ENCODE results near the gene TOM1L2.
"Not testable (repeated sequence)": the region's sequence is repeated elsewhere in the genome, so short reads cannot be mapped to it uniquely, and the experiment has no call there.

Gene TOM1L2

DNA sequence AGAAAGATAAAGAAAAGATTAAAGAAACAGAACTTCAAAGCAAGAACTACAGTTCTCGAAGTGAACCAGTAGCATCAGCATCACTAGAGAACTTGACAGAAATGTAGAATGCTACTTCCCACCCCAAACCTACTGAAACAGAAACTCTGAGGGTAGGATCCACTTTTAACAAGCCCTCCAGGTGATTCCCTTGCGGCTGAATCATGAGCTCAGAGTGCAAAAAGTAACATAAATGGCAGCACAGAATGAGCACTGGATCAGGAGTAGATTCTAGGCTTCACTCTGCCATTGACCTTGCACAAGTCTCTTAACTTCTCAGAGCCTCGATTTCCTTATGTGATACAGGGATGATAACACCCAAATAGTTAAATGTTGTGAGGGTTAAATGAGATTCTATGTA is 5.8 kb downstream of the TOM1L2 start:
- DNase-seq = no peak

DNA sequence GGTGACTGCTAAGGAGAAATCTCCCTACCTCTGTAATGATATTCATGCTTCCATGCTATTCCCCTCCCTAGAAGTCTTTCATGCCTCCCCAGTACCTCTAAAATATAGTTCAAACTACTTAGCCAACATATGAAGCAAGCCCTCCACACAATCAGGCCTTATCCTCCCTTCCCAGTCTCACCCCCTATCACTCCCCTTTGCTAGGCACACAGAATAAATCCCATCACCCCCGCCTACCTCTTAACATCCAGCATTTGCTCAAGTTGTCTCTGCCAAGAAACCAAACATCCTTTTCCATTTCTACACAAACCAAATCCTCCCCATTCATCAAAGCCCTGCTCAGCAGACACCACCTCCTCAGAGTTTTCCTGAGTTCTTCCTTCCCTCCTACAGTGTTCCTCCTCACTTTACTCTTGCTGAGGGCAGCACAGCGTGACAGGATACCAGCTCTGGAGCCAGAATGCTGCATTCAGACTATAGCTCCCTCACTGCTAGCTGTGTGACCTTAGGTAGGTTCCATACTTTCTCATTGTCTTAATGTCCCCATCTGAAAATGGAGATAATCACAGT is 7.0 kb downstream of the TOM1L2 start:
- DNase-seq = no peak

DNA sequence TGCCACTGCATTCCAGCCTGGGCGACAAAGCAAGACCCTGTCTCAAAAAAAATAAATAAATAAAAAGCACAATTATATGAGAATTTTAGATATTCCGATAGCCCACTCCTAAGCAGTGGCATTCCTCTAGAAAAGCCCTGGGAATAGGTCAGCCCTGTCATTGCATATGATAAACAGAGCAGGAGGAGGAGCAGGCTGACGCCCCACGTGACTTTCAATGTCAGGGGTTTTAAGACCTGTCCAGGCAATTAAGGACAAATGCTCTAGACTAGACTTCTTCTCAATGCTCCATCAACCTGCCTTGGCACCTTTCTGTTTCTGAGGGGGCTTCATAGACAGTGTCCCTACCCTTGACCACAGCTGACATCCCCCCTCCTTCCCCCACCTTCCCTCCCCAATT is 7.5 kb downstream of the TOM1L2 start:
- no peak for DNase-seq

DNA sequence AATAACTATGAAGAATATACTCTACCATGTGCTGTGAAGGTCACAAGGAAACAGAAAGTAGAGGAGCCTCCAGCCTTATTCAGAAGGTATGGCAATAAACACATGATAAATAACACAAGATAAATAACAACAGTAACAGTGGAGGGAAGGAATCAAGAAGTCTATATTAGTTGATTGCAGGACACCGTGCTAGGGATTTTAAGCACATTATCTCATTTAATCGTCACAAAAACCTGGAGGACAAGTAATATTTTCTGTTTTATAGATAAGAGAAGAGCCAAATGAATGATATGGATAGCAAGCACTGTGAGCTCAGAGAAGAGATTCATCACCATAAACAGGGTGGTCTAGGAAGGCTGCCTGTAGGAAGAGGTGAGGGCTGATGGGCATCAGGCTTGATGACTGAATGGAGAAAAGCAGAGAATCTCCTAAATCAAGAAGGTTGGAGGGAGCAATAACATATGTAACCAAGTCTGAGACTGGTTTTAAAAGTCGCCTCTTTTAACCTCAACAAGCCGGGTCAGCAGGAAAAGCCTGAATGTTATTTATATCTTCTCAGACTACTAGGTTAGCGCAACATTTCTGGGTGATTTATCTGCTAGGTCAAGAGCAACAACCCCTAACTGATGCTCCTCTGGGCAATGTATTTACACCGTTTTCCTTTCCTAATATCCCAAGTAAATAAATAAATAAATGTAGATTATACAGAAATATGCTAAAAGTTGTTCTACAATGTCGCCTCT is 8.3 kb downstream of the TOM1L2 start:
- no peak for DNase-seq

DNA sequence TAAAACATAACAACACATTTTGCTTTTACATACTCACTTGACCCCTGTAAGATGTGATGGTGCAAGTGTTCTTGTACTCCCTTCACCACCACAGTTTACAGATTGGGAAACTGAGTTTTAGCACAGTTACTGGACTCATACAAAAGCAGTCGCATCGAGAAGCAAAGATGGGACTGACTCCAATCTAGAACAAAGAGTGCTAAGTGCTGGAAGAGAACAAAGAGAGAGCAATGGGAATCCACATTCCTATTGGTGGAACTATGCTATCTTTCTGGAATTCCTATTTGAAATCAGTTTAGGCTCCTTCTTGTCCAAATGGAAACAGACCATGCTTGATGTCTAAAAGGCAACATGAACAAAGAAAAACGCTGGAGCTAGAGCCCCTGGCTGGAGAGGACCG is 9.1 kb downstream of the TOM1L2 start:
- DNase-seq = no peak

DNA sequence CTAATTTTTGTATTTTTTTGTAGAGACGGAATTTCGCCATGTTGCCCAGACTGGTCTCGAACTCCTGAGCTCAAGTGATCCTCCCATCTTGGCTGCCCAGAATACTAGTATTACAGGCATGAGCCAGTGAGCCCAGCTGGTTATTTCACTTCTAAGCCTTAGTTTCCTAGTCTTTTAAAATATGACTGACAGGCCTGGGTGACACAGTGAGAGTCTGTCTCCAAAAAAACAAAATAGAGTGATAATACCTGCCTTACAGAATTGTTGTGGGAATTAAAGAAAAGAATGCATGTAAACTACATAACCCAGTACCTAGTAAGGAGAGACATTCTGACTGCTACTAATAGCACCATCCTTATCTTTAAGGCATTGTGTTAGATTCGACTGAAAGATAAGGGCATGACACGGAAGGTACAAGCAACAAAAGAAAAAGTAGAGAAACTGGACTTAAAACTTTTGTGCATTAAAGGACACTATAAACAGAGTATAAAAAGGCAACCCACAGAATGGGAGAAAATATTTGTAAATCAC is 11.6 kb downstream of the TOM1L2 start:
- DNase-seq = no peak

DNA sequence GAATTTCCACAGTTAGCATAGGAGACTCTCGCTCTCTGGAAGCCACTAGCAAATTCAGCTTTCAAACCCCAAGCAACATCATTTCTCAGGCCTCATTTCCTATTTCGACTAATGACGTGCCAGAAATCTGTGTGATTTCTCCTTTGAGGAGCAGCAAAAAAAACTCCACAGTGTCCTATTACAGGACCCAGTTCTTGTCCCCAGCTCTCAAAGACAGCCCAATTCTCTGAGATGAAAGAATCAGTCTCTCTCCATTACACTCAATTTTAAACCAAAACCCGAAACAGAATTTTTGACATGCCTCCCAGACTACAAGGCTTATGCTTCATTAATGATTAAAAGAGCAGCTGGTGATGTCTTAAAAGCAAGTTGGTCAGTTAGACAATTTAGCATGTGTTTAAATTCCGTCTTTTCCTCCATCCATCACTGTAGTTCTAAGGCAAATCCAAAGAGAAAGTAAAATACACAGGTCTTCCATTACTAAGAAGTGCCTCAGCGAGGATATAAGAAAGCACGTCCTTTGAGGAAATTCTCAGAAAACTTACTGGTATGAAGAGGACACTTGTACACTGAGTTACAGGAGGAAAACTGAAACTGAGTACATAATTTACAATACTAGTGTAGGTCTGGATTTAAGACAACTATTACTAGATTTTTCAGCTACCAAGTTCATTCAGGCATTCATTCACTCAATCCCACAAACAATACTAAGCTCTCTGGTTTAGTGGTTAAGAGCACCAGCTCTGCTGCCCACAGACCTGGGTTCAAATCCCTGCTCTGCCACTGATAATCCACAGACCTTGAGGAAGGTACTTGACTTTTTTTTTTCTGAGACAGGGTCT is 12.5 kb downstream of the TOM1L2 start:
- DNase-seq = no peak

DNA sequence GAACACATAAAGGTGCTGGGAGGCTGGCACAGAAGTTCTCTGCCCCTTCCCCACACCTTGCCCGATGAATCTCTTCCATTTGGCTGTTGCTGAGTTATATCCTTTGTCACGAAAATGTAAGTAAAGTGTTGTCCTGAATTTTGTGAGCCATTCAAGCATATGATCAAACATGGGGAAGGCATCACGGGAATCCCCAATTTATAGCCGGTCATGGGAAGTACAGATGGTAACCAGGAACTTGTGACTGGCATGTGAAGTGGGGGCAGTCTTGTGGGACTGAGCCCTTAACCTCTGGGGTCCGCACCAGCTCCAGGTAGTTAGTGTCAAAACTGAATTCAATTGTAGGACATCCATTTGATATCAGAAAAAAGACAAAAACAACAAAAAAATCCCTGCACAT is 13.2 kb downstream of the TOM1L2 start:
- no peak for DNase-seq

DNA sequence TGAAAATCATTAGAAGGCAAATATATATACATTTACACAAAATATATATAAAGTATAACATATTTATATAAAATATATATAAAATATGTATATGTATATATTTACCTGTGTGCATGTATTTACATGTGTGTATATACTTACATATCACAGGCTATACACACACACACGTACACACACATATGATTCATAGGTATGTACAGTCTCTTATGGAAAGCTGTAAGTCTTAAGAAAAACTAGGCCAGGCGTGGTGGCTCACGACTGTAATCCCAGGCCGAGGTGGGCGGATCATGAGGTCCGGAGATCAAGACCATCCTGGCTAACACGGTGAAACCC is 14.7 kb downstream of the TOM1L2 start:
- no peak for DNase-seq

DNA sequence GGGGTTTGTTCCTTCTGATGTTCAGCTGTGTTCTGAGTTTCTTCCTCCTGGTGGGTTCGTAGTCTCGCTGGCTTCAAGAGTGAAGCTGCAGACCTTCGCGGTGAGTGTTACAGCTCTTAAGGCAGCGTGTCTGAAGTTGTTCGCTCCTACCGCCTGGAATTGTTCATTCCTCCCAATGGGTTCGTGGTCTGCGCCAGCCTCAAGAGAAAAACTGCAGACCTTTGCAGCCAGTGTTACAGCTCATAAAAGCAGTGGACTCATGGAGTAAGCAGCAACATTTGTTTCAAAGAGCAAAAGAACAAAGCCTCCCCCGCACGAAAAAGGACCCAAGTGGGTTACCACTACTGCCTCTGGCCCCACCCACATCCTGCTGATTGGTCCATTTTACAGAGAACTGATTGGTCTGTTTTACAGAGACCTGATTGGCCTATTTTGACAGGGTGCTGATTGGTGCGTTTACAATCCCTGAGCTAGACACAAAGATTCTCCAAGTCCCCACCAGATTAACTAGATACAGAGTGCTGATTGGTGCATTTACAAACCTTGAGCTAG is 16.3 kb downstream of the TOM1L2 start:
- not testable (repeated sequence) for DNase-seq

DNA sequence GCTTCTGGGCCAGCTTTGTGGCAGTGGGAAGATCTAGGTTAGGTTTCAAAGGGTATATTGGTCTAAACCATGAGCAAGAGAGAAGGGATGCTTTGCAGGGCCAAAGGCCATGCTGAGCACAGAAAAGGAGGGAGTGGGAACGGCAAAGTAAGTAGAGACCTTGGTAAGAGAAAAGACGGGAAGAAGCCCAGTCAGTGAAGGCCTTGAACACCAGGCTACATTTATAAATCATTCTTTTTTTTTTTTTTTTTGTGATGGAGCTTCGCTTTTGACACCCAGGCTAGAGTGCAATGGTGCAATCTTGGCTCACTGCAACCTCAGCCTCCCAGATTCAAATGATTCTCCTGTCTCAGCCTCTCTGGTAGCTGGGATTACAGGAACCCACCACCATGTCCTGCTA is 18.1 kb downstream of the TOM1L2 start:
- no peak for DNase-seq

DNA sequence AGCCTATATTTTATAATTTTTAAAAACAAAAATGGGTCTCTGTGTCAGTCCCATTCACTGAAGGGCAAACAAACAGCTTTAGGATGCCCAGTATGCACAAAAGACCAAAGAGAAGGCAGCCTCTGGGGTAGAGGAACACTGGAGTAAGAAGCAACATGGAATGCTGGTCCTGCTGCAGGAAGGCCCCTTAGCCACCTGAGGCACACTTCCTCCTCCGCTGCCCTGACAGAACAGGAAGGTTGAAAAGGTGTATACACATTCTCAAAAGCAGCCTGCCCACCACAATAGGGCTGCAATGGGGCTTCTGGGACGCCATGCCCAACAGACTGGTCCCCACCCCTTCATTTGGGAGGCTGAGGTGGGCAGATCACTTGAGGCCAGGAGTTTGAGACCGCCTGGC is 19.5 kb downstream of the TOM1L2 start:
- DNase-seq = no peak

DNA sequence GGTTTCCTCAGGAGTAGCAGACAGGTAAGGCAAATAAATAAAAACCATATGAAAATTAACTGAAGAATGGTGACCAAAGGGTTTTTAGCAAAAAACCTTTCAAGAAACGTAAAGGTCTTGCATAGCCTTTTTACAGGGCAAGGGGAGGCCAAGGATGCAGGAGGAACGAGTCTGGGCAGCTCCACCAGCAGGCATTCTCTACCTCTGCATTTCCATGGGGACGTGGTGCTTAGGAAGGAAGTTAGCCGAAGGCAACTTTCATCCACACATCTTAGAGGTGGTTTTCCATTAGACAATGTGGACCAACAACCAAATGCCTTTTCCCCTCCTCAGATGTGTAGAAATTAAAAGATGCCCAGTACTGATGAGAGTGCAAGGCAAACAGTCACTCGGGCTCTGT is 20.7 kb downstream of the TOM1L2 start:
- DNase-seq = no peak

DNA sequence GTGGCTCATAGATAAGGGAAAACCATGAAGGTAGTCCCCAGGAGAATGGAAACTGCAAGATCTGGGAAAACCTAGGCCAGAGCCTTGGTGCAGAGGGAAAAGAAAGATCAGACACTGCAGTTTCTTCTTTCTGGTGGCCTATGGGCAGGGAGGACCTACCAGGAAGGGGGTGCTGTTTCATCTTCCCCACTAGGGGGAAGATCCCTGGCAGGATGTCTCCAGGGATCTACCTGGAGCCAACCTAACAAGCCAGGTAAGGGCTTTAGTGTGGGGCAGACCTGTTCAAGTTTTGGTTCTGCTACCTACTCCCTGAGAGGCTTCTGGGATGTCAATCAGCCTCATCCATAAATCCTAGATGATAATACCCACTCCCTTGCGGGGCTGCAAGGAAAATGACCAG is 21.4 kb downstream of the TOM1L2 start:
- no peak for DNase-seq

DNA sequence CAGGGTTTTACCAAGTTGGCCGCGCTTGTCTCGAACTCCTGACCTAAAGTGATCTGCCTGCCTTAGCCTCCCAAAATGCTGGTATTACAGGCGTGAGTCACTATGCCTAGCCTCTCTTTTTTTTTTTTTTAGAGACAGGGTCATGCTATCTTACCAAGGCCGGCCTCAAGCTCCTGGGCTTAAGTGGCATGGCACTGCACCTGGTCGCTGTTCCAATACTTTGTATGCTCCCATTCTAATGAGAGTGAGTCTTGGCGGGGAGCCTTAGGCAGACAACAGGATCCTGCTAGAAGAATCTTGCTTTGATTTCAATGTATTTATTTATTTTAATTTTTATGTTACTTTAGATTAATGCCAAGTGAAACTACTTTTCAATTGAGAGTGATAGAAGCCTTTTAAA is 21.9 kb downstream of the TOM1L2 start:
- DNase-seq = no peak

DNA sequence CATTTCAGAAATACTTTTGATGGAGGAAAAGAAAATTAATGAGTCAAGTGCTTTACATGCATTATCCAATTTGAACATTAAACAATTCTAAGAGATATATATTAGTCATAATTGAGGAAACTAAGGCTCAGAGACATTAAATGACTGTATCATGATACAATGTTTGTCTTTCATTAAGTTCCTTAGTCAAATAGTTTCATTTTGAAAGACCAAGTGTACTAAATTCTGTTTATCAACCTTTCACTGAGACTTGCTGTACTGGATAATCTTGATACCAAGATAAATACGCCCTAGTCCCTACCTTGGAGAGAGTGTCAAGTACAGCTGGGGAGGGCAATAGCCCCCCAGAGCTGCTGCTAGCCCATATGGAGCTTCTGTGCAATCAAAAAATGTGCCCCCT is 24.2 kb downstream of the TOM1L2 start:
- DNase-seq = no peak

DNA sequence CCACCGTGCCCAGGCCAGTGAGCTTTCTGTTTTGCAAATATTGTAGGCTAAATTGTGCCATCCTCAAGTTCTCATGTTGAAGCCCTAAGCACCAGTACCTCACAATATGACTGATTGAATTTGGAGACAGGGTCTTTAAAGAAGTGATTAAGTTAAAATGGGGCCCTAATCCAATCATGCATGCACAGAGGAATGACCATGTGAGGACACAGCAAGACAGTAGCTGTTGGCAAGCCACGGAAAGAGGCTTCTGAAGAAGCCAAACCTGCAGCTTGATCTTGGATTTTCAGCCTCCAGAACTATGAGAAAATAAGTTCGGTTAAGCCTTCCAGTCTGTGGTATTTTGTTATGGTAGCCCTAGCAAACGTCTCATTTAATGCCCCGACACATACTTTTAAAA is 24.9 kb downstream of the TOM1L2 start:
- DNase-seq = no peak

DNA sequence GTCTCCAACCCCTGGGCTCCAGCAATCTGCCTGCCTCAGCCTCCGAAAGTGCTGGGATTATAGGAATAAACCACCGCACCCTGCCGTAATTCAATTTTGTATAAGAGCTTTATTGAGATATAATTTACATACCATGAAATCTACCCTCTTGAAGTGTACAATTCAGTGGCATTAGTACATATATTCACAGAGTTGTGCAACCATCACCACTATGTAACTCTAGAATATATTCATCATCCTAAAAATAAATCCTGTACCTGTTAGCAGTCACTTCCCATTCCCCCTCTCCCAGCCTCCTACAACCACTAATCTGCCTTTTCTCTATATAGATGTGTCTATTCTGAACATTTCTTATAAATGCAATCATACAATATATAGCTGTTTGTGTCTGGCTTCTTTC is 26.1 kb downstream of the TOM1L2 start:
- DNase-seq = no peak

DNA sequence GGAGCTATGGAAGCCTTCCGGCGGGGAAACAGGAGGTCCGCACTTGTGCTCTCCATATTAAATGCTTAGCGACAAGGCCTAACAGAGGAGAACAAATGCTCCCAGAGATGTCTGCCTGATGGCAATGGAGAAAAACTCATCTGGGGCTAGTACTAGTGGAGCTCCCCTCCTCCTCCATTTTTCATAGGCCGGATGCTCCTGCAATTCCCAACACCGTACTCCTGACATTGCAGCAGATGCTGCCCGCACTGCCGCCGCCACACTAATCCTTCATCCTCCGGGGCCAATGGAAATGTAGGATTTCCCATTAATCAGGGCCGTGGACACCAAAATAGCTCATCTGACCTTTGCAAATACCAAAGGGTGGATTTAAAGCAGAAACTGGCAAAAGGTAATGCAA is 27.5 kb downstream of the TOM1L2 start:
- DNase-seq = no peak

DNA sequence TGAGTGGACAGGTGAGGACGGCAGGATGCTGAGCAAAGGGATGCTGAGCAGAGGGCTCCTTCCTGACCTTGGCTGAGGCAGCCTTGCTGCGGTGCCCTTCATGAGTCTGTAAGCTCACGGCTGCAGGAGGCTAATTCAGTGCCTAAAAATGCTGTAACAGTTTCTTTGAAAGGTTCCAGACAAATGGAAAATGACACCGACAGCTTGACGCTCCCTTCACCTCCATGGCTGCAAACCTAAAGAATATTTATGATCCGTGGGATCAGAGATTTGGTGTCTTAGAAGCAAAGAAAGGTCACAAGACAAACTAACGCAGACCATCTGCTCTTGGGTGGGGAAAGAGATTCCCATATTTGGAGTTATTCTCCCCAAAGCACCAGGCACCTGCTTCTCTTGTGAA is 28.0 kb downstream of the TOM1L2 start:
- DNase-seq = no peak

DNA sequence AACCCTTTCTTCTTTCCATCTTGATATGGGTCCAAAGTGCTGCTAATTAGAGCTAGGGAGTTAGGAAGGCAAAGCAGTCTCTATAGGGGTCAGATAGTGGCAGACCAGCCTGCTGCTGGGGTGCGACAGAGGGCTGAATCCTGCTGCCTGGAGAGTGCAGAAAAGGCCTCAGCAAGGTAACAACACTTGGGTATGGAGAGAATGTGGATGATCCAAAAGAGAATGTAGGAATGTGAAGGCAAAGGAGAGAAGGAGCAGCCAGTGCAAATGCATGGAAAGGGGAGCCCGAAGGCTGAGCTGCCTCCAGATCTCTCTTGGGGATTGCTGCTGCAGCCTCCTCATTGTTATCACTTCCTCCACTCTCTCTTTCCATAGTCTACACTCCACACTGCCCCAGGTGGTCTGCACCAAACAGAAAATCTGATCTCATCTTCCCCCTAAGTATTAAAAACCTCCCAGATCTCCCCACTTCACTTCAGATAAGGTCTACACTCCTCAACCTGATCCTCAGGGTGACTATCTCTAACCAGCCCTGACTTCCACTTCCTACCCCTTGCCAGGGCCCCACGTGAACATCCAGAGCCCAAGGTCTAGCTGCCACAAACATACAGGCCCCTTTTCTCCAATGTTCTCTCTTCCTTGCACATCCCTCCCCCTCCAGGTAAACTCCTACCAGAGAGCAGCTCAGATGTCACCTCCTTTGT is 28.8 kb downstream of the TOM1L2 start:
- DNase-seq = no peak

DNA sequence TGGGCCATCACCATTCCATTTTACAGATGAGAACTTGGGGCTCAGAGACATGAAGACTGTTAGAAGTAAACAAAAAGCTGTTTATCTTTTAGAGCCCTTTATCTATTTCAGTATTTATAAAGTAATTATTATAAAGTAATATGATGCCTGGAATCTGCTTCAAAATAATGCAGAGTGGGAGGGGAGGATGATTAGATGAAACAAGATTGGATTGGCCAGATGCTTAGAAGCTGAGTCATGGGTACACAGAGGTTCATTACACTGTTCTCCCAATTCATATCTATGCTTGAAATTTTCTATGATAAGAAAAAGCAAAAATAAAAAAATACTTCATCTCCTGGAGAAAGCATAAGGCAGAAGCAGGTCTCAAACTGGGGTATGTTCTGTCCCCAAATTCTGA is 29.4 kb downstream of the TOM1L2 start:
- no peak for DNase-seq

DNA sequence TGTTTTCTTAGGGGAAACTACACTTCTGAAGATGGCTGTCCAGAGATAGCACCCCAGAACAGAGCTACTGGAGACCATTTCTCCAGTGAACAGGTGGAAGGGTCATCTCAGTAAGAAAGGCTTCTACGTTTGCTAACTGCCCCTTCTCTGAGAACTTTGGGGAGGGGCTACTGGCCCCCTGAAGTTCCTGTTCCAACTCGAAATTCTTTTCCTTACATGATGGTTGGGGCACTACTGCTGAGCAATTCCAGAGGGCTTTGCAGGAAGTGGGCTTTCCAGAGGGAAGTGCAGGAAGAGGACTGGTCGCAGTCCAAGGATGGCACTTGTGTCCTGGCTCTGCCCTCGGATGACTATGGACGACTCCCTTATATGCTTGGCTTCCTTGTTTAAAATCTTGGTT is 31.2 kb downstream of the TOM1L2 start:
- no peak for DNase-seq
